ENCODE measurements around the gene SNRPA1.
A peak's percentile ranks its signal among the peaks of the same experiment; 100 is the strongest.
"Not testable (repeated sequence)": the region's sequence is repeated elsewhere in the genome, so short reads cannot be mapped to it uniquely, and the experiment has no call there.

The SNRPA1 gene

GRCh38 chr15:101294731-101295606 lies at the start of gene SNRPA1:
Gene SNRPA1 (minus strand): TSS chr15:101295248. CDS start chr15:101295178, 70 bp downstream.
- no peaks in the 10 kb centered on the region for H3K9me3 Mint-ChIP-seq
- H3K27me3 Mint-ChIP-seq = no peaks in the 10 kb centered on the region
- H3K27ac Mint-ChIP-seq = peak within 1 kb of the TSS; percentile 97
- H3K36me3 Mint-ChIP-seq (ENCODE audit: low read depth) = peaks cover 39% of the 10 kb centered on the region
- DNase-seq = peak; percentile 99
- peak within 1 kb of the TSS; percentile 99 for H3K4me3 Mint-ChIP-seq
- peaks cover 52% of the 10 kb centered on the region for H3K4me1 Mint-ChIP-seq
- ATAC-seq = peak; percentile 83

- H3K27me3 Mint-ChIP-seq = peaks cover 24% of the 10 kb centered on the region
- no peak overlapping the region for H3K27ac Mint-ChIP-seq
- DNase-seq (no peak), ATAC-seq (no peak)
- H3K9me3 Mint-ChIP-seq = no peaks in the 10 kb centered on the region
- no peaks in the 10 kb centered on the region for H3K36me3 Mint-ChIP-seq (ENCODE audit: low read depth)
- no peaks in the 10 kb centered on the region for H3K4me1 Mint-ChIP-seq
- no peak overlapping the region for H3K4me3 Mint-ChIP-seq
Observed at GRCh38 chr15:101342056-101342455, 47.0 kb upstream of the SNRPA1 start.

- peaks cover 5% of the 10 kb centered on the region for H3K36me3 Mint-ChIP-seq (ENCODE audit: low read depth)
- no peak for ATAC-seq
- H3K9me3 Mint-ChIP-seq = peaks cover 15% of the 10 kb centered on the region
- H3K27ac Mint-ChIP-seq = no peak overlapping the region
- H3K4me3 Mint-ChIP-seq = no peak overlapping the region
- no peak for DNase-seq
- H3K27me3 Mint-ChIP-seq = peaks cover 20% of the 10 kb centered on the region
- peaks cover 13% of the 10 kb centered on the region for H3K4me1 Mint-ChIP-seq
Observed at GRCh38 chr15:101338502-101339057, 43.5 kb upstream of the SNRPA1 start.

- Mint-ChIP-seq H3K4me1 (peaks cover 17% of the 10 kb centered on the region), H3K4me3 (no peak overlapping the region), H3K27ac (no peak overlapping the region), H3K9me3 (peaks cover 21% of the 10 kb centered on the region), H3K36me3 (ENCODE audit: low read depth) (peaks cover 5% of the 10 kb centered on the region), H3K27me3 (peaks cover 17% of the 10 kb centered on the region)
- no peak for ATAC-seq
- no peak for DNase-seq
Observed at GRCh38 chr15:101337976-101338375, 42.9 kb upstream of the SNRPA1 start.

- H3K36me3 Mint-ChIP-seq (ENCODE audit: low read depth); H3K27me3 Mint-ChIP-seq: not testable (repeated sequence)
- peak overlapping the region; percentile 74 for H3K27ac Mint-ChIP-seq
- ATAC-seq (peak; percentile 89), DNase-seq (peak; percentile 53)
- H3K4me1 Mint-ChIP-seq = peaks cover 17% of the 10 kb centered on the region
- H3K4me3 Mint-ChIP-seq = peak overlapping the region; percentile 70
- H3K9me3 Mint-ChIP-seq = peaks cover 27% of the 10 kb centered on the region
Observed at GRCh38 chr15:101333907-101334789, 39.1 kb upstream of the SNRPA1 start.

- H3K9me3 Mint-ChIP-seq = peaks cover 27% of the 10 kb centered on the region
- H3K4me3 Mint-ChIP-seq = no peak overlapping the region
- H3K36me3 Mint-ChIP-seq (ENCODE audit: low read depth) = peaks cover 5% of the 10 kb centered on the region
- H3K27ac Mint-ChIP-seq = no peak overlapping the region
- DNase-seq = no peak
- peaks cover 17% of the 10 kb centered on the region for H3K4me1 Mint-ChIP-seq
- H3K27me3 Mint-ChIP-seq = peaks cover 4% of the 10 kb centered on the region
- ATAC-seq = no peak
Observed at GRCh38 chr15:101332061-101332467, 37.0 kb upstream of the SNRPA1 start.

- H3K27ac Mint-ChIP-seq = no peak overlapping the region
- peaks cover 12% of the 10 kb centered on the region for H3K9me3 Mint-ChIP-seq
- peaks cover 4% of the 10 kb centered on the region for H3K27me3 Mint-ChIP-seq
- peaks cover 14% of the 10 kb centered on the region for H3K4me1 Mint-ChIP-seq
- ATAC-seq (no peak), DNase-seq (no peak)
- no peak overlapping the region for H3K4me3 Mint-ChIP-seq
- H3K36me3 Mint-ChIP-seq (ENCODE audit: low read depth) = peaks cover 2% of the 10 kb centered on the region
Observed at GRCh38 chr15:101329867-101330380, 34.9 kb upstream of the SNRPA1 start.

GRCh38 chr15:101329309-101329863 lies 34.3 kb upstream of the SNRPA1 start:
- peaks cover 12% of the 10 kb centered on the region for H3K9me3 Mint-ChIP-seq
- H3K4me1 Mint-ChIP-seq = peaks cover 9% of the 10 kb centered on the region
- ATAC-seq (no peak), DNase-seq (no peak)
- H3K4me3 Mint-ChIP-seq = no peak overlapping the region
- H3K27me3 Mint-ChIP-seq = peaks cover 4% of the 10 kb centered on the region
- H3K27ac Mint-ChIP-seq = no peak overlapping the region
- H3K36me3 Mint-ChIP-seq (ENCODE audit: low read depth) = no peaks in the 10 kb centered on the region

- no peak for DNase-seq
- Mint-ChIP-seq H3K4me3 (no peak overlapping the region), H3K4me1 (no peaks in the 10 kb centered on the region), H3K27ac (no peak overlapping the region), H3K27me3 (peaks cover 4% of the 10 kb centered on the region), H3K36me3 (ENCODE audit: low read depth) (no peaks in the 10 kb centered on the region), H3K9me3 (peaks cover 6% of the 10 kb centered on the region)
- ATAC-seq = no peak
Observed at GRCh38 chr15:101328001-101328400, 33.0 kb upstream of the SNRPA1 start.

- H3K27ac Mint-ChIP-seq = no peak overlapping the region
- no peak overlapping the region for H3K4me3 Mint-ChIP-seq
- ATAC-seq = no peak
- no peaks in the 10 kb centered on the region for H3K36me3 Mint-ChIP-seq (ENCODE audit: low read depth)
- H3K27me3 Mint-ChIP-seq = peaks cover 4% of the 10 kb centered on the region
- peaks cover 2% of the 10 kb centered on the region for H3K9me3 Mint-ChIP-seq
- no peak for DNase-seq
- no peaks in the 10 kb centered on the region for H3K4me1 Mint-ChIP-seq
Observed at GRCh38 chr15:101327147-101327740, 32.2 kb upstream of the SNRPA1 start.

- no peak overlapping the region for H3K4me3 Mint-ChIP-seq
- H3K9me3 Mint-ChIP-seq = no peaks in the 10 kb centered on the region
- ATAC-seq (no peak), DNase-seq (no peak)
- H3K27ac Mint-ChIP-seq = no peak overlapping the region
- H3K36me3 Mint-ChIP-seq (ENCODE audit: low read depth) = no peaks in the 10 kb centered on the region
- H3K27me3 Mint-ChIP-seq = peaks cover 4% of the 10 kb centered on the region
- H3K4me1 Mint-ChIP-seq = no peaks in the 10 kb centered on the region
Observed at GRCh38 chr15:101326462-101327146, 31.6 kb upstream of the SNRPA1 start.

GRCh38 chr15:101326026-101326315 lies 30.9 kb upstream of the SNRPA1 start:
- Mint-ChIP-seq H3K4me1 (peaks cover 2% of the 10 kb centered on the region), H3K9me3 (no peaks in the 10 kb centered on the region), H3K27ac (no peak overlapping the region), H3K4me3 (no peak overlapping the region), H3K27me3 (peaks cover 7% of the 10 kb centered on the region), H3K36me3 (ENCODE audit: low read depth) (no peaks in the 10 kb centered on the region)
- no peak for DNase-seq
- no peak for ATAC-seq

GRCh38 chr15:101325263-101326025 lies 30.4 kb upstream of the SNRPA1 start:
- Mint-ChIP-seq H3K4me1 (peaks cover 7% of the 10 kb centered on the region), H3K36me3 (ENCODE audit: low read depth) (no peaks in the 10 kb centered on the region), H3K4me3 (no peak overlapping the region), H3K9me3 (no peaks in the 10 kb centered on the region), H3K27me3 (peaks cover 8% of the 10 kb centered on the region), H3K27ac (no peak overlapping the region)
- no peak for ATAC-seq
- DNase-seq = no peak

Measured in activated naive CD8-positive, alpha-beta T cell treated with anti-CD3 and anti-CD28 coated beads, Interleukin-2, amount 50 U/mL, for 24 hours (primary cell).